ENCODE data around the gene ST3GAL3.

- TF ChIP-seq CTCF (IDR thresholded peaks at IDR 0.05; ENCODE audit: poor library complexity) (no peak), EZH2 (IDR thresholded peaks at IDR 0.05; ENCODE audit: borderline replicate concordance) (no peak), EZH2phosphoT487 (IDR thresholded peaks at IDR 0.05; ENCODE audit: low read depth, severe bottlenecking, unreplicated experiment) (no peak)
Measured at GRCh38 chr1:43783096-43783670, 75.8 kb downstream of the ST3GAL3 start.

All from hepatocyte (in vitro differentiated cells).